SK-N-SH (cell line): ENCODE results near the gene LIX1L. TPM values are rescaled to one million over a fixed set of nuclear protein-coding genes. Genes with fewer than 3 reads are reported as not detected.

Experiments used
- CTCF ChIA-PET: fragments of 300-600, 350-600 bp; formaldehyde crosslinking; extraction: SDS; loops from one replicate; lab custom pipeline; 2021; lab: Yijun Ruan, JAX
- POLR2A ChIA-PET: fragments of 350-600 bp; sonication (Branson Sonifier 250); formaldehyde crosslinking; extraction: SDS; loops from one replicate; lab custom pipeline; 2020; ENCODE audit warnings: antibody characterized with exemption, inconsistent platforms; lab: Yijun Ruan, JAX
- DNase-seq: peaks from one replicate; pipeline ENCODE4 v3.0.0; 2012
- H2AFZ ChIP-seq: fragments of 200-600 bp; sonication (generic); 2 replicates; pipeline ENCODE4 v1.8.1; 2016; ENCODE audit warnings: antibody characterized with exemption, mild to moderate bottlenecking, low read depth
- H3F3A ChIP-seq: fragments of 200-600 bp; sonication (generic); replicated peaks from 2 replicates; pipeline ENCODE3; 2016; ENCODE audit warnings: antibody characterized with exemption, mild to moderate bottlenecking; ENCODE audit not compliant: insufficient read depth
- H3K27ac ChIP-seq, 2 experiments: fragments of 200-500 bp in 1 of 2; fragments of 200-600 bp in 1 of 2; sonication (Bioruptor generic) in 1 of 2; sonication (generic), shearing (Covaris generic) in 1 of 2; 2 replicates each; pipeline versions ENCODE4 v1.5.1 to v1.6.1; 2014 to 2016; ENCODE audit warnings: low read depth in 2 of 2, inconsistent platforms in 1 of 2, low read length in 1 of 2, mild to moderate bottlenecking in 1 of 2, mixed read lengths in 1 of 2
- H3K27me3 ChIP-seq: fragments of 200-600 bp; sonication (generic), shearing (Covaris generic); 2 replicates; pipeline ENCODE4 v1.6.1; 2016; ENCODE audit warnings: mixed run types; ENCODE audit not compliant: insufficient read depth
- H3K36me3 ChIP-seq, 2 experiments: fragments of 200-500 bp in 1 of 2; fragments of 200-600 bp in 1 of 2; sonication (Bioruptor generic) in 1 of 2; sonication (generic) in 1 of 2; replicated peaks in 1 of 2; 2 replicates each; pipeline versions ENCODE3 to v1.5.1; 2014 to 2016; ENCODE audit warnings: low read length in 1 of 2, mild to moderate bottlenecking in 1 of 2; ENCODE audit not compliant: insufficient read depth in 2 of 2, control insufficient read depth in 1 of 2
- H3K4me1 ChIP-seq, 2 experiments: fragments of 200-500 bp in 1 of 2; fragments of 200-600 bp in 1 of 2; sonication (Bioruptor generic) in 1 of 2; sonication (generic), shearing (Covaris generic) in 1 of 2; 2 replicates each; pipeline versions ENCODE4 v1.5.1 to v1.6.1; 2014 to 2016; ENCODE audit warnings: low read depth in 1 of 2, low read length in 1 of 2, mixed run types in 1 of 2; ENCODE audit not compliant: insufficient read depth in 2 of 2, control insufficient read depth in 1 of 2
- H3K4me2 ChIP-seq: fragments of 200-600 bp; sonication (generic), shearing (Covaris generic); 2 replicates; pipeline ENCODE4 v1.6.1; 2017; ENCODE audit warnings: mixed run types
- H3K4me3 ChIP-seq, 2 experiments: fragments of 200-500 bp in 1 of 2; fragments of 200-600 bp in 1 of 2; sonication (Bioruptor generic) in 1 of 2; sonication (generic), shearing (Covaris generic) in 1 of 2; 2 replicates each; pipeline versions ENCODE4 v1.5.1 to v1.8.1; 2014 to 2016; ENCODE audit warnings: low read depth in 2 of 2, inconsistent platforms in 1 of 2, low read length in 1 of 2, mild to moderate bottlenecking in 1 of 2, mixed read lengths in 1 of 2, moderate library complexity in 1 of 2
- H3K79me2 ChIP-seq: fragments of 200-600 bp; sonication (generic); 2 replicates; pipeline ENCODE4 v1.8.1; 2017; ENCODE audit warnings: mild to moderate bottlenecking; ENCODE audit not compliant: insufficient read depth
- H3K9ac ChIP-seq: fragments of 200-600 bp; sonication (generic); 2 replicates; pipeline ENCODE4 v1.6.1; 2017; ENCODE audit warnings: mixed run types
- H3K9me2 ChIP-seq: fragments of 200-600 bp; sonication (generic); 2 replicates; pipeline ENCODE4 v1.6.1; 2017; ENCODE audit warnings: mixed run types
- H3K9me3 ChIP-seq: fragments of 200-600 bp; sonication (generic); 2 replicates; pipeline ENCODE4 v1.6.1; 2017; ENCODE audit warnings: mixed run types, mild to moderate bottlenecking, moderate library complexity
- H4K20me1 ChIP-seq: fragments of 200-600 bp; sonication (generic); 2 replicates; pipeline ENCODE4 v1.6.1; 2017; ENCODE audit warnings: mild to moderate bottlenecking, mixed run types; ENCODE audit not compliant: insufficient read depth
- CTCF ChIP-seq: fragments of 200-600 bp; sonication (generic); IDR thresholded peaks from 2 replicates; pipeline ENCODE4 v1.6.1; 2017; ENCODE audit warnings: antibody characterized with exemption, mild to moderate bottlenecking, moderate library complexity
- ELF1 ChIP-seq: IDR thresholded peaks from 2 replicates; pipeline ENCODE4 v1.4.0; 2012
- EZH2phosphoT487 ChIP-seq: fragments of 200-600 bp; sonication (generic); IDR thresholded peaks from 2 replicates; pipeline ENCODE4 v1.6.1; 2017; ENCODE audit warnings: low read depth, mixed run types, mild to moderate bottlenecking, antibody characterized with exemption, moderate library complexity, borderline replicate concordance
- FOXJ3 ChIP-seq: sonication (generic); formaldehyde crosslinking; IDR thresholded peaks from 2 replicates; pipeline ENCODE4 v1.5.1; 2020; ENCODE audit warnings: mild to moderate bottlenecking, missing genetic modification reagents
- FOXM1 ChIP-seq: IDR thresholded peaks from 2 replicates; pipeline ENCODE4 v1.4.0; 2012; ENCODE audit warnings: low read depth, mild to moderate bottlenecking
- GABPA ChIP-seq: IDR thresholded peaks from 2 replicates; pipeline ENCODE4 v1.4.0; 2012; ENCODE audit warnings: low read depth, mild to moderate bottlenecking
- MAX ChIP-seq: IDR thresholded peaks from 2 replicates; pipeline ENCODE4 v1.4.0; 2012; ENCODE audit warnings: low read depth
- MEF2A ChIP-seq: IDR thresholded peaks from 2 replicates; pipeline ENCODE4 v1.4.0; 2012; ENCODE audit warnings: low read depth, borderline replicate concordance
- PBX3 ChIP-seq: IDR thresholded peaks from 2 replicates; pipeline ENCODE4; 2012
- POLR2AphosphoS5 ChIP-seq: IDR thresholded peaks from 2 replicates; pipeline ENCODE4 v1.6.1; 2012; ENCODE audit warnings: low read depth, low read length
- RAD21 ChIP-seq: IDR thresholded peaks from 2 replicates; pipeline ENCODE4 v1.6.1; 2012; ENCODE audit warnings: mild to moderate bottlenecking, low read length
- RCOR1 ChIP-seq: fragments of 150-350 bp; IDR thresholded peaks from 2 replicates; pipeline ENCODE4 v1.6.1; 2017; ENCODE audit warnings: antibody characterized with exemption, low read length
- REST ChIP-seq: IDR thresholded peaks from 2 replicates; pipeline ENCODE4 v1.6.1; 2012; ENCODE audit warnings: mild to moderate bottlenecking, low read depth, low read length, moderate library complexity
- SIN3A ChIP-seq: IDR thresholded peaks from 2 replicates; pipeline ENCODE4 v1.6.1; 2012; ENCODE audit warnings: low read depth, mild to moderate bottlenecking, low read length, moderate library complexity, borderline replicate concordance
- TAF1 ChIP-seq: IDR thresholded peaks from 2 replicates; pipeline ENCODE4 v1.6.1; 2012; ENCODE audit warnings: low read depth, mild to moderate bottlenecking, low read length, moderate library complexity, borderline replicate concordance
- TEAD4 ChIP-seq: IDR thresholded peaks from 2 replicates; pipeline ENCODE4 v1.4.0; 2012; ENCODE audit warnings: mild to moderate bottlenecking, borderline replicate concordance; ENCODE audit not compliant: insufficient read depth
- USF1 ChIP-seq: IDR thresholded peaks from 2 replicates; pipeline ENCODE4 v1.4.0; 2012; ENCODE audit warnings: low read depth, borderline replicate concordance
- USF2 ChIP-seq: fragments of 150-350 bp; IDR thresholded peaks from 2 replicates; pipeline ENCODE4 v1.6.1; 2017; ENCODE audit warnings: antibody characterized with exemption, low read length, low read depth, borderline replicate concordance
- YY1 ChIP-seq: IDR thresholded peaks from 2 replicates; pipeline ENCODE4 v1.4.0; 2012; ENCODE audit warnings: low read depth, mild to moderate bottlenecking
- ZBTB33 ChIP-seq: IDR thresholded peaks from 2 replicates; pipeline ENCODE4 v1.4.0; 2012; ENCODE audit warnings: low read depth, borderline replicate concordance
- WGBS: methylation state at CpG from one replicate; pipeline ENCODE4 v1.1.6; 2017; ENCODE audit warnings: low lambda C conversion rate; 5-methylcytosine and 5-hydroxymethylcytosine counted together
- polyA plus RNA-seq, 3 experiments: library from polyadenylated mRNA; depleted of rRNA; stranded (reverse); fragments of >200 nt; gene quantifications; 2 replicates each; pipeline ENCODE4 v1.2.3, GENCODE V29; 2012

Gene LIX1L
- polyA plus RNA-seq, 1 of the 3 experiments (the other 2 are of a cell fraction), result 39.1 TPM

GRCh38 chr1:145946477-145946986 is 11.3 kb downstream of the LIX1L start (continued):
- no peak for TF ChIP-seq CTCF
- TF ChIP-seq MAX, result no peak
- TF ChIP-seq YY1, result no peak

- H3K4me2 ChIP-seq, result no peak overlapping the region
- no peaks in the 10 kb centered on the region for H3F3A ChIP-seq
- no peaks in the 10 kb centered on the region for H3K27me3 ChIP-seq
- peaks cover 52% of the 10 kb centered on the region for H3K79me2 ChIP-seq
- DNase-seq, result no peak
- no peak overlapping the region for H3K9ac ChIP-seq
- H3K4me3 ChIP-seq, result no peak overlapping the region
- TF ChIP-seq USF2 (no peak), TEAD4 (no peak), FOXJ3 (no peak), EZH2phosphoT487 (no peak), PBX3 (no peak), REST (no peak), POLR2AphosphoS5 (no peak), ELF1 (no peak), SIN3A (no peak), RCOR1 (no peak), FOXM1 (no peak), TAF1 (no peak), USF1 (no peak), ZBTB33 (no peak), RAD21 (no peak), GABPA (no peak), MEF2A (no peak)
- TF ChIP-seq, all 33 proteins: peak for 0
- Histone ChIP-seq H3K4me1 (no peaks in the 10 kb centered on the region), H3K27ac (no peak overlapping the region), H2AFZ (no peak overlapping the region), H3K36me3 (peaks cover 28 to 30% of the 10 kb centered on the region in 2 experiments), H4K20me1 (no peaks in the 10 kb centered on the region), H3K9me3 (no peaks in the 10 kb centered on the region), H3K9me2 (no peaks in the 10 kb centered on the region)
- ChIA-PET CTCF (interaction anchor here (0.8 to 1.4 kb wide), 4 partner anchors 17 to 52 kb away, joined by 3 to 5 read pairs (median 4); partner anchors contain the start of gene RBM8A), POLR2A (interaction anchor here (0.6 kb wide), 1 partner anchor 41 kb away, joined by 3 read pairs; no protein-coding TSS in a partner anchor)
- 100% methylated on average over 3 of the region's 3 CpGs for WGBS
These were observed 13.3 kb downstream of the LIX1L start for GRCh38 chr1:145944532-145944931.
